Stimulated activated naive CD4-positive, alpha-beta T cell treated with Interleukin-2 at 50 U/mL for 16 hours (primary cell): ENCODE measurements around the gene KDM1A.

Experiments used
- DNase-seq: peaks from one replicate; lab custom pipeline; 2025; lab: John Stamatoyannopoulos, UW

KDM1A gene

GRCh38 chr1:23110391-23110790, 91.1 kb downstream of the KDM1A start:
- no peak for DNase-seq

- DNase-seq, result no peak
Measured at GRCh38 chr1:23111600-23112535, 92.6 kb downstream of the KDM1A start.

GRCh38 chr1:23114424-23115079, 95.3 kb downstream of the KDM1A start:
- DNase-seq, result no peak

- no peak for DNase-seq
Measured at GRCh38 chr1:23116216-23116836, 97.1 kb downstream of the KDM1A start.

GRCh38 chr1:23116921-23117699, 97.8 kb downstream of the KDM1A start:
- no peak for DNase-seq

GRCh38 chr1:23118407-23118806, 99.1 kb downstream of the KDM1A start:
- DNase-seq, result no peak

GRCh38 chr1:23118957-23119792, 99.9 kb downstream of the KDM1A start:
- DNase-seq, result peak; percentile 28

- DNase-seq, result no peak
Measured at GRCh38 chr1:23120383-23120782, 101.1 kb downstream of the KDM1A start.

GRCh38 chr1:23122023-23122748, 102.9 kb downstream of the KDM1A start:
- DNase-seq, result no peak

- no peak for DNase-seq
Measured at GRCh38 chr1:23122796-23123195, 103.5 kb downstream of the KDM1A start.

- no peak for DNase-seq
Measured at GRCh38 chr1:23123528-23123927, 104.3 kb downstream of the KDM1A start.

- no peak for DNase-seq
Measured at GRCh38 chr1:23124259-23125026, 105.2 kb downstream of the KDM1A start.

GRCh38 chr1:23125489-23125888, 106.2 kb downstream of the KDM1A start:
- no peak for DNase-seq

- DNase-seq, result no peak
Measured at GRCh38 chr1:23126200-23126599, 106.9 kb downstream of the KDM1A start.

GRCh38 chr1:23126801-23127200, 107.5 kb downstream of the KDM1A start:
- DNase-seq, result no peak

GRCh38 chr1:23129846-23130245, 110.6 kb downstream of the KDM1A start:
- no peak for DNase-seq

GRCh38 chr1:23132033-23132432, 112.8 kb downstream of the KDM1A start:
- DNase-seq, result no peak
